ENCODE data around the gene PNLDC1. TPM values are rescaled to one million over a fixed set of nuclear protein-coding genes. Genes with fewer than 3 reads are reported as not detected.

The PNLDC1 gene
- total RNA-seq, 3 donors from 2014 or later (not counting 1 experiment from before 2014, with no cell fraction given) = 0.19 TPM; not detected in 2

DNA sequence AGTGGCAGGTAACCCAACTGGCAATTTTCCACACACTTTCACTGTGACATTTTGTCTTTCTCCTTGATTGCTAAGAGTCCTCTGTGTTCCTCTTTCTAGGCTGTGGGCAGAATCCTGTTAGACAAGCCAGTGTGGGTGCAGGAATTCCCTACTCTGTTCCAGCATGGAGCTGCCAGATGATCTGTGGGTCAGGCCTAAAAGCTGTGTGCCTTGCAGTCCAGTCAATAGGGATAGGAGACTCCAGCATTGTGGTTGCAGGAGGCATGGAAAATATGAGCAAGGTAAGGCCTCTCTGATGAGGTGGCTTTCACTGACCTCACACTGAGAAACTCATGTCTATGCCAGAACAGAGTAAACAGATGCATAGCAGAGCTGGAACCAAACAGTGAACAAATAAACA is 33.2 kb upstream of the PNLDC1 start:
- TF ChIP-seq, protein P1, sequence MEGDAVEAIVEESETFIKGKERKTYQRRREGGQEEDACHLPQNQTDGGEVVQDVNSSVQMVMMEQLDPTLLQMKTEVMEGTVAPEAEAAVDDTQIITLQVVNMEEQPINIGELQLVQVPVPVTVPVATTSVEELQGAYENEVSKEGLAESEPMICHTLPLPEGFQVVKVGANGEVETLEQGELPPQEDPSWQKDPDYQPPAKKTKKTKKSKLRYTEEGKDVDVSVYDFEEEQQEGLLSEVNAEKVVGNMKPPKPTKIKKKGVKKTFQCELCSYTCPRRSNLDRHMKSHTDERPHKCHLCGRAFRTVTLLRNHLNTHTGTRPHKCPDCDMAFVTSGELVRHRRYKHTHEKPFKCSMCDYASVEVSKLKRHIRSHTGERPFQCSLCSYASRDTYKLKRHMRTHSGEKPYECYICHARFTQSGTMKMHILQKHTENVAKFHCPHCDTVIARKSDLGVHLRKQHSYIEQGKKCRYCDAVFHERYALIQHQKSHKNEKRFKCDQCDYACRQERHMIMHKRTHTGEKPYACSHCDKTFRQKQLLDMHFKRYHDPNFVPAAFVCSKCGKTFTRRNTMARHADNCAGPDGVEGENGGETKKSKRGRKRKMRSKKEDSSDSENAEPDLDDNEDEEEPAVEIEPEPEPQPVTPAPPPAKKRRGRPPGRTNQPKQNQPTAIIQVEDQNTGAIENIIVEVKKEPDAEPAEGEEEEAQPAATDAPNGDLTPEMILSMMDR (IDR thresholded peaks at IDR 0.05) = no peak
- H3K27me3 Mint-ChIP-seq (ENCODE audit: low read depth in 2 of 2) = no peaks in the 10 kb centered on the region
- DNase-seq (no peak), ATAC-seq (no peak)
- H3K4me3 ChIP-seq (ENCODE audit: low read length) = no peak overlapping the region
- no peaks in the 10 kb centered on the region for H3K9me3 Mint-ChIP-seq
- H3K27ac Mint-ChIP-seq = no peak overlapping the region
- H3K36me3 ChIP-seq (ENCODE audit: control insufficient read depth, insufficient read depth, low read length) = peaks cover 42% of the 10 kb centered on the region
- H3K9me3 ChIP-seq (ENCODE audit: control insufficient read depth, insufficient read depth, low read length) = no peaks in the 10 kb centered on the region
- peaks cover 37% of the 10 kb centered on the region for H3K36me3 Mint-ChIP-seq
- H3K4me1 Mint-ChIP-seq = peaks cover 10 to 12% of the 10 kb centered on the region in 2 donors
- intact Hi-C loops (cut with micrococcal nuclease) = no loop called here
- no peak overlapping the region for H3K27ac ChIP-seq (ENCODE audit: low read length)
- H3K27me3 ChIP-seq (ENCODE audit: control insufficient read depth, insufficient read depth, low read length) = no peaks in the 10 kb centered on the region
- peaks cover 8% of the 10 kb centered on the region for H3K4me1 ChIP-seq (ENCODE audit: control insufficient read depth, insufficient read depth, low read length)
- no peak overlapping the region for H3K4me3 Mint-ChIP-seq

DNA sequence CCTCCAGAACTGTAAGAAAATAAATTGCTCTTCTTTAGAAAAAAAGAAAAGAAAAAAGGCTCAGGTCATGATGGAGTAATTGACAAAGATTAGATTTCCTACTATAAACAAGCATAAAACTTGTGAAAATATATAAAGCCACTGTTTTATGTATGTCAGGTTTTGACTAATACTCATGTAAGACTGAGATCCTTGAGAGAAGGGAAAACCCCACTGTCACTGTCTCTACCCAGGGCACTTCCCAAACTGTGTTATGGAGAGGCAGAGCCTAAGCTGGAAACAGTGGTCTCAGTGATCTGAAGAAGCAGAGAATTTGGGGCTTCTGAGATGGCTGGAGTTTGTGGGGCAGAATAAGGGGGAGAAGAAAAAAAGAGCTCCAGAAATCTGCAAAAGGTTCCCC is 30.6 kb upstream of the PNLDC1 start:
- peaks cover 37% of the 10 kb centered on the region for H3K36me3 Mint-ChIP-seq

DNA sequence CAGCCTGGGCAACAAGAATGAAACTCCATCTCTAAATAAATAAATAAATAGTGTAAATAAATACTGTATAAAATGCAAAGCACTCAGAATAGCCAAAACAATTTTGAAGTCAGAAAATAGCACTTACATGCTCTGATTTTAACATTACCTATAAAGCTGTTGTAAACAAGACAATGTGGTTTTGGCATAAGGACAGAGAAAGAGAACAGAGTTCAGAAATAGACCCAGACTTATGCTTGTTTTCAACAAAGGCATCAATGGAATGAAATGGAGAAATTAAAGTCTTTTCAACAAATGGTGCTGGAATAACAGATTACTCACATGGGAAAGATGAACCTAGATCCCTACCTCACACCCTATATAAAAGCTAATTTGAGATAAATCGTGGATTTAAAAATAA is 27.9 kb upstream of the PNLDC1 start:
- WGBS (ENCODE audit: insufficient coverage) = no CpG with 5 or more reads among the region's 1 CpG
- Mint-ChIP-seq H3K9me3 (no peaks in the 10 kb centered on the region), H3K27me3 (ENCODE audit: low read depth in 2 of 2) (no peaks in the 10 kb centered on the region), H3K4me1 (no peaks in the 10 kb centered on the region), H3K36me3 (peaks cover 37% of the 10 kb centered on the region), H3K4me3 (no peak overlapping the region), H3K27ac (no peak overlapping the region)
- no peaks in the 10 kb centered on the region for H3K9me3 ChIP-seq (ENCODE audit: control insufficient read depth, insufficient read depth, low read length)
- TF ChIP-seq, protein P1 (IDR thresholded peaks at IDR 0.05) = no peak
- DNase-seq (no peak), ATAC-seq (no peak)
- H3K27me3 ChIP-seq (ENCODE audit: control insufficient read depth, insufficient read depth, low read length) = no peaks in the 10 kb centered on the region
- no peak overlapping the region for H3K4me3 ChIP-seq (ENCODE audit: low read length)
- intact Hi-C loops (cut with micrococcal nuclease) = no loop called here
- no peaks in the 10 kb centered on the region for H3K4me1 ChIP-seq (ENCODE audit: control insufficient read depth, insufficient read depth, low read length)
- peaks cover 37% of the 10 kb centered on the region for H3K36me3 ChIP-seq (ENCODE audit: control insufficient read depth, insufficient read depth, low read length)
- H3K27ac ChIP-seq (ENCODE audit: low read length) = no peak overlapping the region

More for the DNA sequence above, 30.6 kb upstream of the PNLDC1 start:
- Histone ChIP-seq H3K4me1 (ENCODE audit: control insufficient read depth, insufficient read depth, low read length) (no peaks in the 10 kb centered on the region), H3K27me3 (ENCODE audit: control insufficient read depth, insufficient read depth, low read length) (no peaks in the 10 kb centered on the region), H3K9me3 (ENCODE audit: control insufficient read depth, insufficient read depth, low read length) (no peaks in the 10 kb centered on the region), H3K27ac (ENCODE audit: low read length) (no peak overlapping the region), H3K36me3 (ENCODE audit: control insufficient read depth, insufficient read depth, low read length) (peaks cover 40% of the 10 kb centered on the region), H3K4me3 (ENCODE audit: low read length) (no peak overlapping the region)
- TF ChIP-seq, protein P1 (IDR thresholded peaks at IDR 0.05) = no peak
- no peaks in the 10 kb centered on the region for H3K4me1 Mint-ChIP-seq
- intact Hi-C loops (cut with micrococcal nuclease) = no loop called here
- DNase-seq = no peak
- H3K9me3 Mint-ChIP-seq = no peaks in the 10 kb centered on the region
- H3K27ac Mint-ChIP-seq = no peak overlapping the region
- no peaks in the 10 kb centered on the region for H3K27me3 Mint-ChIP-seq (ENCODE audit: low read depth in 2 of 2)
- ATAC-seq = no peak
- no peak overlapping the region for H3K4me3 Mint-ChIP-seq

DNA sequence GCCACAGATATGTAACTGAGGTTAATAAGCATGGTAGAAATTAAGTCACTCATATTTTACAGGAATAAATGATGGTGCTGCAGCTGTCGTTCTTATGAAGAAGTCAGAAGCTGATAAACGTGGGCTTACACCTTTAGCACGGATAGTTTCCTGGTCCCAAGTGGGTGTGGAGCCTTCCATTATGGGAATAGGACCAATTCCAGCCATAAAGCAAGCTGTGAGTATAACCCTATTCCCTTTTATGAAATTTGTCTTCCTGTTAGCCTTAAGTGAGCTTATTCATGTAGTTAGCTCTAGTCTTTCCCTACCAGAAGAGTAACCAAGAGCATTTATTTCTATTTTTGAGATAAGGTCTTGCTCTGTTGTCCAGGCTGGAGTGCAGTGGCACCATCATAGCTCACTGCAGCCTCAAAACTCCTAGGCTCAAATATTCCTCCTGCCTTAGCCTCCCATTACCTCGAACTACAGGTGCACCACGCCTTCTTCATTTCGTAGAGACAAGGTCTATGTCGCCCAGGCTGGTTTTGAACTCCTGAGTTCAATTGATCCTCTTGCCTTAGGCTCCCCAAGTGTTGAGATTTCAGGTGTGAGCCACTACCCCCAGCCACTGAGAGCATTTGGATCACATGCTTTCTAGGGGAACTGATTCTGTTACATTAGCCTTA is 22.7 kb upstream of the PNLDC1 start:
- no peaks in the 10 kb centered on the region for H3K27me3 ChIP-seq (ENCODE audit: control insufficient read depth, insufficient read depth, low read length)
- H3K4me1 ChIP-seq (ENCODE audit: control insufficient read depth, insufficient read depth, low read length) = no peaks in the 10 kb centered on the region
- Mint-ChIP-seq H3K36me3 (peaks cover 29% of the 10 kb centered on the region), H3K27ac (peak overlapping the region; percentile 50 to 62), H3K27me3 (ENCODE audit: low read depth in 2 of 2) (no peaks in the 10 kb centered on the region), H3K4me3 (no peak overlapping the region), H3K9me3 (no peaks in the 10 kb centered on the region), H3K4me1 (peaks cover 7 to 8% of the 10 kb centered on the region in 2 donors)
- WGBS (ENCODE audit: insufficient coverage) = 95% methylated on average over 7 of the region's 7 CpGs
- no peak overlapping the region for H3K4me3 ChIP-seq (ENCODE audit: low read length)
- H3K36me3 ChIP-seq (ENCODE audit: control insufficient read depth, insufficient read depth, low read length) = peaks cover 57% of the 10 kb centered on the region
- TF ChIP-seq, protein P1 (IDR thresholded peaks at IDR 0.05) = no peak
- DNase-seq (no peak), ATAC-seq (no peak)
- no peak overlapping the region for H3K27ac ChIP-seq (ENCODE audit: low read length)
- H3K9me3 ChIP-seq (ENCODE audit: control insufficient read depth, insufficient read depth, low read length) = no peaks in the 10 kb centered on the region
- intact Hi-C loops (cut with micrococcal nuclease) = no loop called here

Measured in natural killer cell (primary cell).